Fibroblast of the conjunctiva (primary cell): Measurements from ENCODE around the gene SMG6.
"Not testable (repeated sequence)": the region's sequence is repeated elsewhere in the genome, so short reads cannot be mapped to it uniquely, and the experiment has no call there.

Source experiments
- DNase-seq: peaks from one replicate; pipeline ENCODE4 v3.0.0-alpha.2; 2010; ENCODE audit warnings: low read depth

SMG6 gene

GRCh38 chr17:2144701-2145100 is 158.9 kb downstream of the SMG6 start:
- DNase-seq = no peak

DNA sequence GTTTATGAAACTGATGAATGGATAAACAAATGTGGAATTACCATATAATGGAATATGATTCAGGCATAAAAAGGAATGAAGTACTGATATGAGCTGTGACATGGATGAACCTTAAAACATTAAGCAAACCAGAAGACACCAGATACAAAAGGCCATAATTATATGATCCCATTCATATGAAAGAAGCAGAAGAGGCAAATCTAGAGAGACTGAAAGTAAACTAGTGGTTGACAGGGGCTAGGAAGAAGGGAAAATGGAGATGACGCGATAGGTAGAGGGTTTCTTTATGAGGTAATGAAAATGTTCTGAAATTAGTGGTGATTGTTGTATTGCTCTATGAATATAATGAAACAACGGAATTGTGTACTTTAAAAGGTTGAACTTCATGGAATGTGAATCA is 160.3 kb downstream of the SMG6 start:
- DNase-seq = no peak

- not testable (repeated sequence) for DNase-seq
These were observed 160.9 kb downstream of the SMG6 start for GRCh38 chr17:2142682-2143081.

- no peak for DNase-seq
These were observed 162.9 kb downstream of the SMG6 start for GRCh38 chr17:2140683-2141082.

- DNase-seq = no peak
These were observed 164.8 kb downstream of the SMG6 start for GRCh38 chr17:2138761-2139160.

GRCh38 chr17:2138318-2138717 is 165.3 kb downstream of the SMG6 start:
- DNase-seq = no peak

DNA sequence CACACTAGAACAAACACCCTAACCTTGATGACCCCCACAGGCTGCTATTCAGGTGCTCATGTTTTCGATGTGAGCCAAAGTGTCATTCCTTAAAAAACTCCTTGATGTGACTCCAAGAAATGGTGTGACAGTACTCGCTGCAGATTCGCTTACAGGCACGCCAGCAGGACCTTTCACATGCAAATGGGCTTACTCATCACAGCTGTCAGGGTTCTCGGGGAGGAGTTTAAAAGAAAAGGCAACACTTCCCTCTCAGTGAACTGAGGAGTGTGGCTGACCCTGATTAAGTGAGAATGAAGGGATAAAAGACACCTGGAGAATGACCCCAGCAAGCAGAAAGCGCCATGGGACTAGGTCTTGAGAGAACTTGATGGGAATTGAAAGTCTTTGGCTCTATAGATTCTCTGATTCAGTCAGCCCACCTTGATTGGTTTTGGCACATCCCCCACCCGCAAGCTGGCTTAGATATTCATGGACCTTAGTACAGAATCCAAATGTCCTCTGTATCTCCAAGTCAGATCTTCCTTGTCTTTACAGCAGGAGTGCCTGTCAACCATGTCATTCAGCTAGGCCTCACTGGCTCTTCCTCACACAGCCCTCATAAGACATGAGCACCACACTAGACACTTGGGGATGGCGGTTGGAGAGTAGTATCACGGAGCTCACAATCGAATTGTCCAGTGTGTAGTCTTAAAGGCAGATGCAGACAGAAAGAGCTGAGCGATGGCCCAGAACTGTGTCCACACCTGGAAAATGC is 166.1 kb downstream of the SMG6 start:
- no peak for DNase-seq

DNA sequence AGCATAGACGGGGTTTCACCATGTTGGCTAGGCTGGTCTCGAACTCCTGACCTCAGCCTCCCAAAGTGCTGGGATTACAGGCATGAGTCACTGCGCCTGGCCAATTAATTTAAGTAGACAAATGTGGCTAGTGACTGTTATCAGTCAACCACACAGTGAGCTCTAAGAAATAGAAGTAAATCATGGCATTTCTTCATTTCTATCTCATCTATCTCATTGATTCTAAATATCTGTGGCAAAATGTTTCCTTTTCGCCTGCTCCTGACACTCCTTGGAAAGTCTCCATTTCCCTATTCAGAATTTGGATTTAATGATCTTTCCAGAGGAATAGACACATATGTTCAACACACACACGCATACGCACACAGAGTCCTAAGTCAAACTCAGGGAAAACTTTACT is 167.3 kb downstream of the SMG6 start:
- no peak for DNase-seq

- DNase-seq = no peak
These were observed 175.6 kb downstream of the SMG6 start for GRCh38 chr17:2128011-2128410.

- DNase-seq = no peak
These were observed 178.5 kb downstream of the SMG6 start for GRCh38 chr17:2125013-2125535.

DNA sequence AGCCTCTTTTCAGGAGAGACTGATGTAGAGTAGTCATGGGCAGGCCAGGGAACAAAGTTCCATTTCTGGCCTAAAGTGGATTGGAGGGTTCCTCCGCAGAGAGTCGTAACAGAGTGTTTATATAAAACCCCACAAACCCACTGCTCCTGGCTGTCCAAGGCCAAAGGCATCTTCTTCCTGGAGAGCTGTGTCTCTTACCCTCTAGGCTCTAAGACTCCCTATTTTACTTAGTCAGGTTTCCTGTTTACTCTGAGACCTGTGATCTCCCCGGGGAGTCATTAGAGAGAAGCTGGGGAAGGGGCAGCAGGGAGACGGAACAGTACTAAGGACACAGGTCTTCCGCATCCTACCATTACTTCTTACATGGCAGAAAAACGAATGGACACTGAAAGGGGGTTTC is 179.2 kb downstream of the SMG6 start:
- no peak for DNase-seq

DNA sequence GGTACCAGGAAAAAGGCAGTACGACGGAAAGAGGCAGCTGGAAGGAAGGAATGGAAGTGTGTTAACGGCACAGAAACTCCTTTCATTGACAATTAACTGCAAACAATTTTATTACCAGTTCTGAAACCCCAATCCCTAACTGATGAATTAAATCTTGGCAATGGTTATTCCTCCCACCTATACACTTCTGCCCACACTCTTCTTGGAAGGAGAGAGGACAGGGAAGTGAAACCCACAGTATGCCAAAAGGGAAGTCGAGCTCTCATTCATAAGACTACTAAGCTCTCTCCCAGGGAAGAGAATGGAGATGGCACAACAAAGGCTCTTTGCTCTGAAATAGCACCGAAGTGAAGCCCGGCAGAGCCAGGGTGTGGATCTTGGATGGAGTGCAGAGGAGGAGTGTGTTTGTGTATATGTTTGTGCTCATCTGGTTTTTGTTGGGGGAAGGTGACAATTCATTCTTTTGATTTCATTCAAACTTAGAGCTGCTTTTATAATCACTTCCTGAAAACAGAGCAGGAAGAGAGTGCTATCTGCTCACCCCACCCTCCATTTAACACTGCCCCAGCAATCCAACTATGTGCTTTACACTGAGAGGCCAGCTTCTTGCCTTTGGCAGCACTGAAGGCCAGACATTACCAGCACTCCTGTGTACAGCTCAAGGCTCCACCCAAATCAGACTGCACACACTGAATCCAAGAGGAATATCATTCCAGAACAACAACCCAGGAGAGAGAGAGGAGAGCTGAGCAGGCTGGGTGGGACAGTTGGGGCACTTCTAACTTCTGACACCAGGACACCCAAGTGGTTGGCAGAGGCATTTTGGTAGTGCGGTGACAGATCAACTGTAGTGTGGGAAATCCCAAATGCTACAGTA is 180.0 kb downstream of the SMG6 start:
- DNase-seq = no peak

DNA sequence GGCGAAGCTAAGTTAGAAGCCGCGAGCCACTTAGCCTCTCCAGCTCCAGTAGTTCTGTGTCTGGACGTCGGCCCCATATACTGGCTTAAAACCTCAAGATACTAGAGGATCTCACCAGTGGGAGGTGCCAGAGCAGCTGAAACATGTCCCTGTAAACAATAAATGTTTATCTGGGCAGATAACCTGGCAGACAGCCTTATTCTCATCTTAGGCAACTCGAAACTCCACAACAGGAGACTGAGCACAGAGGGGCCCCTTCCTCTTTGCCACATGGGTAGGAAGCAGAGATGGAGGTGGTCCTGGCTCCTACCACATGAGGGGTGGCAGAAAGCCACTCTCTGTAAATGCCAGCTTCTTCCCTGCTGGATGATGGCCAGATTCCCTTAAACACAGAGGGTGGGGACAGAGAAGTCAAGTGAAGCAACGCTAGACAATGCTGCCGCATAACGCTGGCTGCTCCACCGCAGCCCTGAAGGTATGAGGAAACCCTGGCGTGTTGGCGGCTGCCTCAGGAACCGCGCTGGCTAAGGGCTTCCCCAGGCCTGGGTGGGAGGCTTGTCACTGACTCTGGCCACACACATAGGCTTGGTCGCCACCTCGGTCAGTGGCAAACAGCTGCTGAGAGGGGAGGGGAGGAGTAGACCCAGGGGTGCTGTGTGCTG is 180.8 kb downstream of the SMG6 start:
- no peak for DNase-seq

DNA sequence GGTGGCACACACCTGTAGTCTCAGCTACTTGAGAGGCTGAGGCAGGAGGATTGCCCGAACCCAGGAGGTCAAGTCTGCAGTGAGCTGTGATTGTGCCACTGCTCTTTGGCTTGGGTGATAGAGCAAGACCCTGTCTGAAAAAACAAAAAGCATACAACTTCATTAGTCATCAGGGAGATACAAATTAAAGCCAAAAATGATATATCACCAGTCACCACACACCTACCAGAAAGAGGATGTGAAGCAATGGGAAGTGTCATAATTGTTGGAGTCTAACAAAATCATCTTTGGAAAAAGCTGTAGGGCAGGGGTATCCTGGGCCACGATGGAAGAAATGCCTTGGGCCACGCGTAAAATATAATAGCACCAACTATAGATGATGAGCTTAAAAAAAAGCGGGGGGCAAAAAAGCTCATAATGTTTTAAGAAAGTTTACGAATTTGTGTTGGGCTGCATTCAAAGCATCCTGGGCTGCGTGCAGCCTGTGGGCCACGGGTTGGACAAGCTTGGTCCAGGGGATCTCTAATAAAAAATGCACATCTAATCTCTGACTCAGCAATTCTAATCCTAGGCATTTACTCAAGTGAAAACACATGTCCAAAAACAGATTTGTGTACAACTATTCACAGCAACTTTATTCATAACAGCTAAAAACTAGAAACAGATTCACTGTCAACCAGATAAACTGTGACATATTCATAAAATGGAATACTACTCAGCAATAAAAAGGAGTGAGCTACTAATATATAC is 182.8 kb downstream of the SMG6 start:
- peak; percentile 72 for DNase-seq

- no peak for DNase-seq
These were observed 190.3 kb downstream of the SMG6 start for GRCh38 chr17:2113279-2113622.

GRCh38 chr17:2111691-2112090 is 191.9 kb downstream of the SMG6 start:
- DNase-seq = peak; percentile 21

DNA sequence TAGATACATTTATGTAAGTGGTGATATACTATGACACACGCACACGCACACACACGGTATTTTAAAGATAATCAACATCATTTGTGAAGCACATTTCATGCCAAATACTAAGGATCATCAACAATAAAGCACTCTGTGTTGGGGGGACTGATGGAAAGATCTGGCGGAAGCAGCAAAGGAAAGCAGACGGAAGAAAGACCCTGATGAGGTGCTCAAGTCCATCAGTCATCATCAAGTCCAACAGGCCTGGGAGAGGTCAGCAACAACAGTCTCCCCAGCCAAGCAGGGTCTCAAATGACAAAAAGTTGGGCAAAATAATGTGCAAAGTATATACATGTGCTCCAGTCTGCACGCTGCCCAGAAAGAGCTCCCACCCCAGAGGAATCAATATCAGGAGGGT is 193.1 kb downstream of the SMG6 start:
- DNase-seq = no peak

DNA sequence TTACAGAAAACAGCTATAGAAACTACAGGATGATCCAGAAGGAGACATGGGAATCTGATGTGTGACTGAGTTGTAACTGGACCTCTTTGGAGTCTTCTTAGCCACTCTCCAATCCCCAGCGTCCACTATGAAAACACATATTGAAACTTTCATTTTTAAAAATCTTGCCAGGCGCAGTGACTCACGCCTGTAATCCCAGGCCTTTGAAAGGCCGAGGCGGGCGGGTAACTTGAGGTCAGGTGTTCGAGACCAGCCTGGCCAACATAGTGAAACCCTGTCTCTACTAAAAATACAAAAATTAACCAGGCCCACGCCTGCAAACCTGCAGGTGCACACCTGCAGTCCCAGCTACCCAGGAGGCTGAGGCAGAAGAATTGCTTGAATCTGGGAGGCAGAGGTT is 195.4 kb downstream of the SMG6 start:
- no peak for DNase-seq

GRCh38 chr17:2107506-2107905 is 196.1 kb downstream of the SMG6 start:
- no peak for DNase-seq

DNA sequence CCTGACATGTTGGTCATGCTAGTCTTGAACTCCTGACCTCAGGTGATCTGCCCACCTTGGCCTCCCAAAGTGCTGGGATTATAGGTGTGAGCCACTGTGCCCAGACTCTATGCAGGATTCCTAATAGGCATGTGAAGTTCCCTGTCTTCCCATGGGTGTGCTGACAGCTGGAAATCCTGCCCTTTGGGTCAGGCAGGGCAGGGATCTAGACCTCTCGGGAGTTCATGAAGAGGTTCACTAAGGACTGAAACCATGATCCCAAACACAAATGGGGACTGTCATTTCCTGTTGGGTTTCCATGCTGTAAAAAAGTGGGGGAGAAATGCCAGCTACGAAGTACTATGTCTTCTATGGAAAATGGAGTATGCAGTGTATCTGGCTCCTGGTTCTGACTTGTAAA is 196.5 kb downstream of the SMG6 start:
- DNase-seq = no peak

DNA sequence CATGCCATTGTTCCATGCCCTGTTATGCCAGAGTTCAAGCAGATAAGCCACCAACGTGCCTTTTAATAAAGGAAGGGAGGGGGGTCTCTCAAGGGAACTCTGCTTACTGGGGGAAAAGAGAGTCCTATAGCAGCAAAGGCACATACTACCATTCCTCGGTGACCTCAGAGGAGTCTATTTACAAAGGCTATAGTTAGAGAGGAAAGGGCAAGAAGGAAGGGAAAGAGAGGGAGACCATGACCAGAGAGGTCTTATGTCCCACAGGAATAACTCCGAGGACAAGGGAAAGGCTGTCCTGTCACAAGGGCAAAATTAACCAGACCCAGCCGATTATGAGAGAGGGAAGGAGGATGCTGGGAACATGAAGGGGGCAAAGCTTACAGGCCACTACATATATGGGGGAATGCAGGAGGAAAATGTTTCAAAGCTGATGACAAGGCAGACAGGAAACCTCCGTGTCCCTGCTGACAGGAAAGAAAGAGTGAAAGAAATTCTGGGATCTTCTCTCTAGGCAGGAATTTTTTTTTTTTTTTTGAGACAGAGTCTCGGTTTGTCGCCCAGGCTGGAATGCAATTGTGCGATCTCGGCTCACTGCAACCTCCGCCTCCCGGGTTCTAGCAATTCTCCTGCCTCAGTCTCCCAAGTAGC is 197.2 kb downstream of the SMG6 start:
- no peak for DNase-seq

DNA sequence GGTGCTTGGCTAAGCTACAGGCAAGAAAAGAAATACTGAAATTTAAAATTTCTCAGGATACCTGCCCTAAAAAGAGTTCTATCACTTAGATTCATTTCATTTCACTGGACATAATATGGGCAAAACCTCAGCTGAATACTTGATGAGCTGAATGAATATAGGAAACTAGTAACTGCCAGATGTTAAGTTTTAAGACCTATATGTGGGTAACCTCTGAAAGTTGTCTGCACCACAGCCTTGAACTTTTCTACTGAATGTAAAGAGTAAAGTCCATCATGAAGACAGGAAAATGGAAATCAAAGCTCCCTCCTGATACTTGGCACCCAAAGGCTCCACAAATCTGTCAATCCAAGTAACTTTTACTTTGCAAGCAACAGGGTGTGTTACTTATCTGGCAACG is 197.9 kb downstream of the SMG6 start:
- DNase-seq = no peak
